SK-N-MC (cell line): ENCODE results near the gene VSNL1.

ENCODE experiments used
- DNase-seq: peaks from one replicate; pipeline ENCODE4 v3.0.0-alpha.2; 2011; ENCODE audit warnings: low read depth, low spot score
- H3K27ac ChIP-seq: fragments of 200-600 bp; sonication (generic); 2 replicates; pipeline ENCODE4 v1.5.1; 2016; ENCODE audit warnings: mixed run types
- H3K36me3 ChIP-seq: fragments of 200-600 bp; sonication (generic); 2 replicates; pipeline ENCODE4 v1.6.1; 2017; ENCODE audit warnings: antibody characterized with exemption, low read length, mixed read lengths; ENCODE audit not compliant: insufficient read depth
- H3K4me3 ChIP-seq: fragments of 200-600 bp; sonication (generic); 2 replicates; pipeline ENCODE4 v1.5.1; 2016
- H3K9ac ChIP-seq: fragments of 200-600 bp; sonication (generic); 2 replicates; pipeline ENCODE4 v1.8.0; 2017; ENCODE audit warnings: mixed run types, mixed read lengths; ENCODE audit not compliant: insufficient read length
- H3K9me3 ChIP-seq: fragments of 200-600 bp; sonication (generic); 2 replicates; pipeline ENCODE4 v1.6.1; 2017; ENCODE audit warnings: low read depth, mild to moderate bottlenecking, antibody characterized with exemption, low read length, moderate library complexity, mixed read lengths
- EZH2 ChIP-seq: fragments of 200-600 bp; sonication (generic); IDR thresholded peaks from one replicate; pipeline ENCODE4 v1.6.1; 2017; ENCODE audit warnings: antibody characterized with exemption
- FOXP2 ChIP-seq: optimal IDR thresholded peaks from 2 replicates; pipeline ENCODE3; 2011; ENCODE audit warnings: mild to moderate bottlenecking, moderate library complexity; ENCODE audit not compliant: insufficient read depth; ENCODE audit errors: extremely low read length, control extremely low read depth
- POLR2AphosphoS5 ChIP-seq: IDR thresholded peaks from 2 replicates; pipeline ENCODE4 v1.6.1; 2012; ENCODE audit warnings: mild to moderate bottlenecking, low read depth, low read length, borderline replicate concordance

Gene VSNL1

DNA sequence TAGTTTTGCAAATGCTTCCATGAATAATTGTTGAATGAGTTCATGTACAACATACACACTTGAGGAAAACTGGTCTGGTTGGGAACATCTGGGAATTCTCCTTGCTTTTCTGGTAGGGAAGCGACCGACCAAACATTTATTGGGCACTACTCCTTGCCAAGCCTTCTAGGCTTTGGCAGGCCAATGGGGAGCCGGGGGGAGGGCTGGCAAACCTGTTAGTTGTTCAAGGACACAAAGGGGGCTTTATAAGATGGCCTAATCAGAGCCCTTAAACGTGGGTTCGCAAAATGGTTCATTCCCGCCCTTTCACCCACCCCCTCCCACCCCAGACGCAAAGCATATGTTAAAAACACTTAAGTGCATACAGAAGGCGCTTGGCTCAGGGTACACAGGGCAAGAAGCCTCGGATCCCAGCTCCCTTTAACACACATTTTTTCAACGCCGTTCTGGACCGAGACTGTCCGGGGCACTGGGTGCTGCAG lies 844 bp upstream of the VSNL1 start:
- peak overlapping the region; percentile 95 for H3K4me3 ChIP-seq
- H3K9ac ChIP-seq: peak overlapping the region; percentile 94
- H3K9me3 ChIP-seq: no peaks in the 10 kb centered on the region
- peak overlapping the region; percentile 96 for H3K27ac ChIP-seq
- TF ChIP-seq POLR2AphosphoS5: no peak
- H3K36me3 ChIP-seq: no peaks in the 10 kb centered on the region
- DNase-seq: no peak

DNA sequence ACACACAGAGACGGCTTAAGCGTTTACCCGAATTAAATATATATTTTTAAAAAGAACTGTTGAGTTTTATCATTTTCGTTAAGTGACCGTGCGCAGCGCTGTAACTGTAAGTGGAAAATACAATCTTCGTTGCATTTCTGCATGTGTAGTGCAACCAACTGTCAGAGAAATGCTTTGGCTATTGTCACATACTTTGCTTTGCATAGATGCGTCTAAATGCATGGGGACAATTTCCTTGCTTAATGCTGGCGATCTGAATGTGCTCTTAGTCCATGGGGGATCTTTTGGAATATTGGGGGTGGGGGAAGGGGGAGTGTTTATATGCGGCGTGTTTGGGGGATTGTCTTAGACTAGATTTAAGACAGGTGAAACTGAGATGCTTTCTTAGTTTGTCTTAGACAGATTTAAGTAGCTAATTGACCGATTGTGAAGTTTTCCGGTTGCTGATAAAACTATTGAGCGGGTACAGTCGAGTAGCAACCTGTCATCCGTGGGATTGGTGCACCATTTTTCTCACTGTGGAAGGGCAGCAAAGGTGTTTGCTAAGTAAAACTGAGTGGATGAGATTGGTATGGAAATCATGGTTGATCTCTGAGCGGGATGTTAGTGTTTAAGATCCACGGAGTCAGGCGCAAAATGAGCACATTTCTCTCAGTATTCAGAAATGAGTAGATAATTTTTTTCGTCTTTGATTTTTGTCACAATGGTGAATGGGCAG lies 476 bp downstream of the VSNL1 start:
- Histone ChIP-seq H3K9me3 (no peaks in the 10 kb centered on the region), H3K4me3 (peak overlapping the region; percentile 95), H3K36me3 (no peaks in the 10 kb centered on the region), H3K27ac (no peak overlapping the region), H3K9ac (peak overlapping the region; percentile 40)
- TF ChIP-seq POLR2AphosphoS5: no peak
- TF ChIP-seq EZH2: no peak
- TF ChIP-seq FOXP2: no peak
- DNase-seq: no peak

DNA sequence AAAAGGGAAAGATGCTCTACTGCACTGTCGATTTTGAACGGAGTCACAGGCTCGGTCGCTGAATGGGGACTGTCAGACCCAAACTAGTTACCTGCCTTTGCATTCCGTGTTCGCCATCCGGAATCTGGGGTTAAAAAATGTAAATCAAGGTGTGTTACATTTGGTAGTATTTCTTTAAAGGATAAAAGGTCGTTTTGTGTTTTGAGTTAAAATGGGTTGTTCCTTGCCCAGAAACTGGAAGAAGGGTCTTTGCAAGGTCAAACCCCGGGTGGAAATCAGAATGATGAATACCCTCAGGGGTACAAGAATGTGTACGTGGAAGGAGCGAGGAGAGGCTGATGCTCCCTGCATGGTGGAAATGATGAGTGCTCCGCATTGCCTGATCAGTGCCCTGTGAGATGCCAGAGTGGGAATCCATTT lies 1.0 kb downstream of the VSNL1 start:
- H3K9me3 ChIP-seq: no peaks in the 10 kb centered on the region
- peak overlapping the region; percentile 95 for H3K4me3 ChIP-seq

DNA sequence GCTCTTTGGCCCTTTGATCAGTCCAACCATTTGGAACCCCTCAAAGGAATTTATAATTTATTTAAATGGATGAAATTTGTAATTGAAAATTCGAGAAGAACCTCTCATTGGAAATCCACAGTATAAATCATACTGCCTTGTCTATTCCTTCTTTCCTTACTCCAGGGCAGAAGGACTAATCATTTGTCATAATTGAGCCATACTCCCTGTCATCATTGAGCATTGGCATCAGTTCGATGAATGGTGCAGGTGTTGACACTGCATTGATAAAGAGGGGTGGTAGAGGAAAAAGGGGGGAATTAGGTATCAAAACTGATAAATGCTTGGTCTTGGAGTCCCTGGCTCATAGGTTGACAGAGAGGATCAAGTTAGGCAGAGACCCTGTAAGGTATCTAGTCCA lies 2.0 kb downstream of the VSNL1 start:
- Histone ChIP-seq H3K4me3 (no peak overlapping the region), H3K9me3 (no peaks in the 10 kb centered on the region), H3K36me3 (no peaks in the 10 kb centered on the region), H3K27ac (no peak overlapping the region), H3K9ac (no peak overlapping the region)
- TF ChIP-seq POLR2AphosphoS5 (no peak), FOXP2 (no peak), EZH2 (no peak)
- no peak for DNase-seq

More for the DNA sequence above, 1.0 kb downstream of the VSNL1 start:
- DNase-seq: no peak
- H3K9ac ChIP-seq: peak overlapping the region; percentile 40
- TF ChIP-seq FOXP2 (no peak), POLR2AphosphoS5 (no peak), EZH2 (no peak)
- H3K36me3 ChIP-seq: no peaks in the 10 kb centered on the region
- H3K27ac ChIP-seq: no peak overlapping the region

DNA sequence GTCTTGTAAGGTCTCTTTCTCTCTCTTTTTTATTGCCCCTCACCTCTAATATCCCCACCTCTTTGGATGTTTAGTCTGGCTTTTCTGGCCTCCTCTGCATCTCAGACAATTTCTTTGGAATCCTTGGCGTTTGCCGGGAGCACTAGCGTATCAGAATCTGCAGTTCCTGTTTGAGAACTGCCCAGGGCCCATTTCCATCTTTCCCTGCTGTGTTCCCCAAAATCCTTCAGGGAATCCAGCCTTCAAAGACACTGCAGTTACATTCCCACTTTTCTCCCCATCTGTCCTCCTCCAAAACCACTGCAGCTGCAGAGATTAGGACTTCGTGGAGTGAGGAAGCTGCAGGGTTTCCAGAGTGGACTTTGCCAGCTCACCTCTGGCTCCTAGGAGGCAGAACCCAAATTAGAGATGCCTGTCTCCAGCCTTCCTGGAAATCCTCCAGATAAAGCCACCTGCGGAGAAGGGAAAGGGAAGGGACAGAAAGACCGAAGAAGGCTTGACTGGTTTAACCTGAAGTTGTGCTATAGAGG lies 2.7 kb downstream of the VSNL1 start:
- no peak overlapping the region for H3K27ac ChIP-seq
- no peaks in the 10 kb centered on the region for H3K9me3 ChIP-seq
- DNase-seq: no peak
- no peak for TF ChIP-seq FOXP2
- no peak for TF ChIP-seq POLR2AphosphoS5
- no peak for TF ChIP-seq EZH2
- H3K36me3 ChIP-seq: no peaks in the 10 kb centered on the region
- H3K9ac ChIP-seq: no peak overlapping the region
- no peak overlapping the region for H3K4me3 ChIP-seq

DNA sequence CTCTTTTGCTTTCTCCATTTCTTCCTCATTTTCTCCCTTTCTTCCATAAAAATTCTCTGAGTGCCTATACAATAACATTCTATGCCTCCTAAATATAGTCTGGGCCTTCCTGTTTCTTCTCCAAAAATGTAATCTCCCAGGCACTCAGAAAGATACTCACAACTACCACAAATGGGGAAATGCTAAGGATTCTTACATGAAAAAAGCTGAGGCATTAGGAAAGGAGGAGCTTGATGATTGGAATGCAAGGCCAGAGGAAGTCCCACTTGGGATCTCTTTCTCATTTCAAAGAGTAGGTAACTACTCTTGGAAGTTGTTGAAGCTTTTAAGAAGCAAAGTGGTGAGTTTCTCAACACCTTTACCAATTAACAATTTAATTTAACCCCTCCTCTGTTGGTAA lies 3.4 kb downstream of the VSNL1 start:
- no peak overlapping the region for H3K4me3 ChIP-seq
- 0 out of 2 replicates have a peak overlapping the region, but pooled peaks have one; percentile 33 for H3K27ac ChIP-seq
- H3K9ac ChIP-seq: no peak overlapping the region

DNA sequence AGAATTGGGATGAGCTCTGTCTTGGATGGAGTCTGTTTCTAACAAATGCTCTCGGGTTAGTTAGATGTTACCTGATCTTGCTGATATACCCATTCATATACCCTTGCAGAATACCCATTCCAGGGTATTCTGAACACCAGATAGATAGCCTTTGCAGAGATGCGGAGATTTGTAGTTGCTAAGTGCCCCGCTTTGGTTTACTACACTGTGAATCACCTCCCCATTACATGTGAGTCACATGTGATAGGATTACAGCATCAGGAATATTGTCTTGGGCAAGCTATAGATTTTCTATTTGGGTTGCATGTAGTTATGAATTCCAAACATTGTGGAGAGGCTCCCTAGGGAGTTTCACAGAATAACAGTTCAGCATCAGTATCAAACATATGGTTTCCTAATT lies 3.8 kb downstream of the VSNL1 start:
- no peaks in the 10 kb centered on the region for H3K36me3 ChIP-seq
- no peaks in the 10 kb centered on the region for H3K9me3 ChIP-seq
- no peak for DNase-seq
- H3K9ac ChIP-seq: no peak overlapping the region
- H3K4me3 ChIP-seq: no peak overlapping the region
- TF ChIP-seq EZH2 (no peak), FOXP2 (no peak), POLR2AphosphoS5 (no peak)
- 0 out of 2 replicates have a peak overlapping the region, but pooled peaks have one; percentile 33 for H3K27ac ChIP-seq

More for the DNA sequence above, 3.4 kb downstream of the VSNL1 start:
- H3K9me3 ChIP-seq: no peaks in the 10 kb centered on the region
- no peak for DNase-seq
- TF ChIP-seq FOXP2 (no peak), POLR2AphosphoS5 (no peak), EZH2 (no peak)
- no peaks in the 10 kb centered on the region for H3K36me3 ChIP-seq

DNA sequence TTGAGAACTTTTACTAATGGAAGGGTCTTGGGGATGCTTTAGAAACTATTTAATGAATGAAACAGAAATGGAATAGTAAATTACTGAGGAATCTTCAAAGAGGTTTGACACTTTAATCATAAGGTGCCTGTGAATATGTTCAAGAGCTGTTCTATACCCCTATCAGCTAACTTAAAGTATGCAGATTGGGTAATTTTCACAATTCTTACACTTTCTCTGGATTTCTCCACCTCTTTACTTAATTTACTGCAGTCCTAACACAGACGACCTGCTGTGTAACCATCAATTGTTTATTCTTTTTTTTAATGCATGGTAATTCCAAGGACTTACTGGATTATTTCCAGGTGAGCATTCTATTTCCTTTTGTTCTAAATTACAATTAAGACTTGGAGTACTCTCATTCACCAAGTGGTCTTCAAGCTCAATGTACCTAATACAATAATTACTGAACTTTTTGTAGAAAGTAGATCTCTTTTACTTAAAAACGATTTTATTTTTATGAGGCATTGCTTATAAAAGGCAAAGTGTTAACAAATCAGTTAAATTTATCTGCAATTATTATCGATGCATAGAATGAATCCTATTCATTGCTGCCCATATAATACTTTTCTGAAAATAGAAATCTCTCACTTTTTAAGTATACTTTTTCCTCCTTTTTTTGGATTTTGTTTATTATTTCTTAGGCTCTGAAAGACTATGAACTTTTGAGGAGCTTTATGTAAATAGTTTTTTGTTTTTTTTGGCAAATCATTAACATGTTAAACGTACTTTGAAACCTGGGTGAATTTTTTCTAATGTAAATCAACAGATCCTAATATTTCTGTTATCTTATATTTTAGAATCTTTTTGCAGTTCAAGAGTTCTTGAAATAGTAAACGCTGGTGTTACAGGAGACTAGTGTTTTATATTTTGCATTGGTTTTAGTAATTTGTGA lies 5.5 kb downstream of the VSNL1 start:
- Histone ChIP-seq H3K9me3 (no peaks in the 10 kb centered on the region), H3K36me3 (no peaks in the 10 kb centered on the region), H3K4me3 (no peak overlapping the region), H3K9ac (no peak overlapping the region), H3K27ac (no peak overlapping the region)
- no peak for TF ChIP-seq POLR2AphosphoS5
- TF ChIP-seq FOXP2: no peak
- no peak for TF ChIP-seq EZH2
- no peak for DNase-seq
